Measurements from ENCODE around the gene ACVR2B.
"Not testable (repeated sequence)": the region's sequence is repeated elsewhere in the genome, so short reads cannot be mapped to it uniquely, and the experiment has no call there.

The ACVR2B gene

GRCh38 chr3:38453075-38453912, at the start of gene ACVR2B:
TSS of gene ACVR2B (plus strand) at chr3:38453890. CDS start at chr3:38454323, 433 bp downstream.
- FAIRE-seq (no peak), DNase-seq (ENCODE audit: insufficient read length, low spot score) (peak; percentile 86)

- FAIRE-seq (no peak), DNase-seq (ENCODE audit: insufficient read length, low spot score) (no peak)
These were observed 49.4 kb upstream of the ACVR2B start for GRCh38 chr3:38404286-38404685.

DNA sequence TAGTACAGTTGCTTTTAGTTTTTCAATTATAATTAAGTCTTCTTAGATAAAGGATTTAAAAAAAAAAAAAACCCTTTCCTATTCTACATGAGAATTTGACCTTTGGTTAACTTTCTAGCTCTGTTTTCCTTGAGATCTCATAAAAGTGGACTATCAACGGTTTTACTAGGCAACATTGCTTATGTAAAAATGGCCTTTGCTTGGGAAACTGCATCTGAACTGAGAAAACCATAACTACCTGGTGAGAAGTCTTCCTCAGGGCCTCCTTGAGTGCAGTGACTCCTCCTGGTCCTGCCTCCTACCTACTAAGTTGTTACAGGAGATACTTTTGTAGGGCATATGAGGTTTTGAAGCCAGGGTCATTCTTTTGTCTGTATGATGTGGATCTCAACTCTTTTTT, 42.1 kb upstream of the ACVR2B start:
- no peak for FAIRE-seq
- no peak for DNase-seq (ENCODE audit: insufficient read length, low spot score)

DNA sequence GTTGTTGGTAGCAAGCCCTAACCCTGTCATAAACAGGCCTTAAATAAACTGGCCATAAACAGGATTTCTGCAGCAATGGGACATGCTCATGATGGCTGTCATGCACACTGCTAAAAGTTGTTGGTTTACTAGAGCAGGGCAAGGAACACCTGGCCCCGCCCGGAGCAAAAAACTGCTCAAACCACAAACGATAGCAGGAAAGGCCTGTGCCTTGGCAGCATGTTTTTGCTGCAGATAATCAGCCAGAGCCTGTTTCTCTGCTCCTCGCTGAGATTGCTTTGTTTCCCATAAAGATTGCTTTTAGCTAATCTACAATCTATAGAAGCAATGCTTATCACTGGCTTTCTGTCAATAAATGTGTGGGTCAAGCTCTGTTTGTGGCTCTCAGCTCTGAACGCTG, 32.9 kb upstream of the ACVR2B start:
- DNase-seq (ENCODE audit: insufficient read length, low spot score); FAIRE-seq: not testable (repeated sequence)

DNA sequence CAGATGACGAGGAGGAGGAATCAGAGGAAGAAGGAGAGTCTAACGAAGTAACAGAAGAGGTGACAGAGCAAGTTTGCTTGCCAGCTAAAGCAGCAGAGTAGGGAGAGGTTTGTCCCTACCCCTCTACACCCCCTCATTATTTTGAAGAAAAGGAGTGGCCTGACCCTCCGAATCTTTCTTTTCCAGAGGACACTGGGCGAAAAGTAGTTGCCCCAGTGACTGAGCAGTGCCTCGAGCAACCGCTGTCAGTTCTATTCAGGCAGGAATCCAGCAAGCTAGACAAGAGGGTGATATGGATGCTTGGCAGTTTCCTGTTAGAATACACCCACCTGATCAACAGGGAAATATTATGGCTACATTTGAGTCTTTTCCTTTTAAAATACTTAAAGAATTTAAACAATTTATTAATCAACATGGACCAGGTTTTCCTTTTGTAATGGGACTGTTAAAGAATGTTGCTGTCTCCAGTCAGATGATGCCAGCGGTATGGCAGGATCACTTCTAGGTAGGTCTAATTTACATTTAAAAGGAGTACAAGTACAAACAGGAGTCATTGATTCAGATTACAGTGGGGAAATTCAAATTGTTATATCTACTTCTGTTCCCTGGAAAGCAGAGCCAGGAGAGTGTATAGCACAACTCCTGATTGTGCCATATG, 31.9 kb upstream of the ACVR2B start:
- FAIRE-seq (no peak), DNase-seq (ENCODE audit: insufficient read length, low spot score) (no peak)

DNA sequence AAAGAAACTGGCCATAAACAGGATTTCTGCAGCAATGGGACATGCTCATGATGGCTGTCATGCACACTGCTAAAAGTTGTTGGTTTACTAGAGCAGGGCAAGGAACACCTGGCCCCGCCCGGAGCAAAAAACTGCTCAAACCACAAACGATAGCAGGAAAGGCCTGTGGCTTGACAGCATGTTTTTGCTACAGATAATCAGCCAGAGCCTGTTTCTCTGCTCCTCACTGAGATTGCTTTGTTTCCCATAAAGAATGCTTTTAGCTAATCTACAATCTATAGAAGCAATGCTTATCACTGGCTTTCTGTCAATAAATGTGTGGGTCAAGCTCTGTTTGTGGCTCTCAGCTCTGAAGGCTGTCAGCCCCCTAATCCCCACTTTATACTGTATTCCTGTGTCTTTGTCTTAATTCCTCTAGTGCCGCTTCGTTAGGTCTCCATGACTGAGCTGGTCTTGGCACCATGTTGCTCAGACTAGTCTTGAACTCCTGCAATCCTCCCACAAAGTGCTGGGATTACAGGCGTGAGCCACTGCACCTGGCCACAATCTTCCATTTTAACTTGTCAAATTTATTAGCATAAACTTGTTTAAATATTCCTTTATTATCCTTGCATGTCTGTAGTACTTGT, 26.8 kb upstream of the ACVR2B start:
- not testable (repeated sequence) for DNase-seq (ENCODE audit: insufficient read length, low spot score)
- FAIRE-seq = peak; percentile 48

DNA sequence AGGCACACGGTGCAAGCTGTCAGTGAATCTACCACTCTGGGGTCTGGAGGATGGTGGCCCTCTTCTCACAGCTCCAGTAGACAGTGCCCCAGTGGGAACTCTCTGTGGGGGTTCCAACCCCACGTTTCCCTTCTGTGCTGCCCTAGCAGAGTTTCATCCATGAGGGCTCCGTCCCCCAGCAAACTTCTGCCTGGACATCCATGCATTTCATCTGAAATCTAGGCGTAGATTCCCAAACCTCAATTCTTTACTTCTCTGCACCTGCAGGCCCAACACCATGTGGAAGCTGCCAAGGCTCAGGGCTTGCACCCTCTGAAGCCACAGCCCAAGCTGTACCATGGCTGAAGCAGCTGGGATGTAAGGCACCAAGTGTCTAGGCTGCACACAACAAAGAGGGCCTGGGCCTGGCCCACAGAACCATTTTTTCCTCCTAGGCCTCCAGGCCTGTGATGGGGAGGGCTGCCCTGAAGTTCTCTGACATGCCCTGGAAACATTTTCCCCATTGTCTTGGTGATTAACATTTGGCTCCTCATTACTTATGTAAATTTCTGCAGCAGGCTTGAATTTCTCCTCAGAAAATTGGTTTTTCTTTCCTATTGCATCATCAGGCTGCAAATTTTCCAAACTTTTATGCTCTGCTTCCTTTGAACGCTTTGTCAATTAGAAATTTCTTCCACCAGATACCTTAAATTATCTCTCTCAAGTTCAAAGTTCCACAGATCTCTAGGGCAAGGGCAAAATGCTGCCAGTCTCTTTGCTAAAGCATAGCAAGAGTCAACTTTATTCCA, 20.6 kb upstream of the ACVR2B start:
- not testable (repeated sequence) for DNase-seq (ENCODE audit: insufficient read length, low spot score); FAIRE-seq

DNA sequence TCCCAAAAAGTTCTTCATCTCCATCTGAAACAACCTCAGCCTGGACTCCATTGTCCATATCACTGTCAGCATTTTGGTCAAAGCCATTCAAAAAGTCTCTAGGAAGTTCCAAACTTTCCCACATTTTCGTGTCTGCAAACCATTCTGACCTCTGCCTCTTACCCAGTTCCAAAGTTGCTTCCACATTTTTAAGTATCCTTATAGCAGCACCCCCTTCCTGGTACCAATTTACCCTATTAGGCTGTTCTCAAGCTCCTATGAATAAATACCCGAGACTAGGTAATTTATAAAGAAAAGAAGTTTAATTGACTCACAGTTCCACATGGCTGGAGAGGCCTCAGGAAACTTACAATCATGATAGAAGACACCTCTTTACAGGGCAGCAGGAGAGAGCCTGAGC, 20.0 kb upstream of the ACVR2B start:
- not testable (repeated sequence) for DNase-seq (ENCODE audit: insufficient read length, low spot score); FAIRE-seq

- not testable (repeated sequence) for FAIRE-seq; DNase-seq (ENCODE audit: insufficient read length, low spot score)
These were observed 15.1 kb upstream of the ACVR2B start for GRCh38 chr3:38438436-38439069.

GRCh38 chr3:38443205-38443604, 10.5 kb upstream of the ACVR2B start:
- not testable (repeated sequence) for FAIRE-seq; DNase-seq (ENCODE audit: insufficient read length, low spot score)

DNA sequence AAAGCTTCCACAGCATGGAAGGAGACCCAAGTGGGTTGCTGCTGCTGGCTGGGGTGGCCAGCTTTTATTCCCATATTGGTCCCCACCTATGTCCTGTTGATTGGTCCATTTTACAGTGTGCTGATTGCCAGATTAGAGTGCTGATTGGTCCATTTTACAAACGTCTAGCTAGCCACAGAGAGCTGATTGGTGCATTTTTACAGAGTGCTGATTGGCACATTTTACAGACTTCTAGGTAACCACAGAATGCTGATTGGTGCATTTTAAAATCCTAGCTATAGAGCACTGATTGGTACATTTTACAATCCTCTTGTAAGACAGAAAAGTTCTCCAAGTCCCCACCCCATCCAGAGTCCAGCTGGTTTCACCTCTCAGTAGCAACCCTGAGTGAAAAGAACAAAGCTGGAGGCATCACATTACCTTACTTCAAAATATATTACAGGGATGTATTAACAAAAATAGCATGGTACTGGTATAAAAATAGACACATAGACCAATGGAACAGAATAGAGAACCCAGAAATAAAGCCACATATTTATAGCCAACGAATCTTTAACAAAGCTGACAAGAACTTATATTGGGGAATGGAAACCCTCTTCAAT, 7.5 kb upstream of the ACVR2B start:
- DNase-seq (ENCODE audit: insufficient read length, low spot score) (no peak), FAIRE-seq (no peak)

- no peak for DNase-seq (ENCODE audit: insufficient read length, low spot score)
- FAIRE-seq = no peak
These were observed 6.9 kb upstream of the ACVR2B start for GRCh38 chr3:38446812-38447211.

GRCh38 chr3:38450853-38451252, 2.8 kb upstream of the ACVR2B start:
- no peak for FAIRE-seq
- no peak for DNase-seq (ENCODE audit: insufficient read length, low spot score)

DNA sequence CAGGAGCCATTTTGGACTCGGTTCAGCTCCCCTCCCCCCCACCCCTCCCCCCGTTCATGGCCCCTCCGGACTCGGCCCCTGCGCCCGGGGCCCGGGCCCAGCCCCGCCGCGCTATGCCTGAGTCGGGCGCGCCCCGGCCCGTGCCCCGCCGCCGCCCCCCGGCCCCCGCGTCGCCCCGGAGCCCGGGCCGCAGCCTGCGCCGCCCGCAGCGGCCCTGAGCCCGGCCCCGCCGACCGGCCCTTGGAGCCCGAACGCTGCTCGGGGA, 155 bp downstream of the ACVR2B start:
- no peak for DNase-seq (ENCODE audit: insufficient read length, low spot score)
- no peak for FAIRE-seq

- DNase-seq (ENCODE audit: insufficient read length, low spot score) (peak; percentile 62), FAIRE-seq (no peak)
These were observed 641 bp downstream of the ACVR2B start for GRCh38 chr3:38454178-38454883.

DNA sequence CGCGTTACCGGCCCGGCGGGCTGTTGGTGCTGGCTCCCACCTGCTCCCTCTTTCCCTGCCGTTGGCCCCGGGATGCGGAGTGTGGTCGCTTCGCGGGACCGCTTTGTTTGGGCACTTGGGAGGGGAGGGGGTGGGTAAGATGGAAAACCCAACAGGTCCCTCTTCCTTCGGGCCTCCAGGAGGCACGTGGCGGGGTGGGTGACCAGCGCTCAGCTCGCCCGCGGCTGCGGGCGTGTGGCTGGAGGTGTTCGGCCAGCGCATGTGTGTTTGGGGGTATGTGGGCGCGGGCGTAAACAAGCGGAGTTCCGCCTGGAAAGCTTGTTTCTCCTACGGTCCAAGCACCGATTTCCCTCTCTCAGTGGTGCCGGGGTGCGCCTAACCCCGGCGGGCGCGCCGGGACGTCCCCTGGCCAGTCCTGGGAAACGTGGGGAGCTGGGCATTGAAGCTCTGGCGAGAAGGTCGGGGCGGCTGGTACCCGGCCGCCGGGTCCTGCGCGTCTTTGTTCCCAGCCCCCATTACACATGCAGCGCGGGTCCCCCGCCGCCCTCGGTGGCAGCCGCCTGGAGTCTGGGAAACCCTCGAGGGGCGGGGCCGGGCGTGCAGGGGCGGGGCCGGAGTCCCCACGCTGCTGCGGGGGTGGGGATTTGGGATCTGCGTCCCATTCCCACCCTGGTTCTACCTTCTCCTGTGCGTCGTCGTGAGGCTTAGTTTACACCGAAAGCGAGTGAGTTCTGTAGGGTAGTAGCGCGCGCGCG, 1.4 kb downstream of the ACVR2B start:
- no peak for FAIRE-seq
- peak; percentile 53 for DNase-seq (ENCODE audit: insufficient read length, low spot score)

DNA sequence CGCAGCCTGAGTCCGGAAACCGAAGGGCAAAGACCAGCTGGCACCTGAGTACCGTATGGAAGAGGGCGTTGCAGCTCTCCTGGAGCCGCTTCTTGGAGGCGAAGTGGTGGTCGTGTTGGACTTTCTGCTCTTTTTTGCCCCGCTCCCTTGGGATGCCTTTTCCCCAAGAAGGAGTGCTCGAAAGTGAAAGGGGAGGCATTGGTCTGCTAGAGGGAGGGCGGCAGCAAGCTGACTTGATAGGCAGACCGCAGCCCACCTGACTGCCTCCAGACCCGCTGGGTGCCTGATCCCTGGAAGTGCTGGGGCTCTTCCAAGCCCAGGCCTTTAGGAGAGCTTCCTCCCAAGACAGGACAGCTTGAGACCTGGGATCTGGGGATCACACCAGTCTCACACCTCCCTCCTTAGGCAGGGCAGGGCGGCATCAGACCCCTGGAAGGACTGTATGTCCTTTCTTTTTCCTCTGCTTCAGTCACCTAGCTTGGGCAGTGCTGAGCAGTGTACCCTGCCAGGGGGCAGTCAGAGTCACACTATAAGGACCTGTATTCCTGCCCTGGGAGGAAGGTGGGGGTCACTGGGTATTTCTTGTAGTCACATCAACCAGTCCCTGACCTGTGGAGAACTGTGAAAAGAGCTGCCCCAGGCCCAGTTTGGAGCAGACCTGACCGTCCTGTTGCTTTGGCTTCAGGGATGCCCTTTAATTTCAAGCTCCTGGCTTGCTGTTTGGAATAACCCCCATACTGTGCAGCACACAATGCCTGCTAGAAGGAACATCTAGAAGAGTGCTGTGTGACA, 2.1 kb downstream of the ACVR2B start:
- DNase-seq (ENCODE audit: insufficient read length, low spot score) (peak; percentile 39), FAIRE-seq (peak; percentile 28)

All from GM19239 (cell line).